BLaER1 (cell line): Measurements from ENCODE around the gene TDRD1.

Source experiments
- H3K27ac ChIP-seq: shearing (Covaris generic); formaldehyde crosslinking; 2 replicates; pipeline ENCODE4 v1.8.1; 2022
- H3K27me3 ChIP-seq: shearing (Covaris generic); formaldehyde crosslinking; 2 replicates; pipeline ENCODE4 v1.8.1; 2022
- H3K36me3 ChIP-seq: shearing (Covaris generic); formaldehyde crosslinking; 2 replicates; pipeline ENCODE4 v1.8.1; 2022
- H3K4me1 ChIP-seq: shearing (Covaris generic); formaldehyde crosslinking; 2 replicates; pipeline ENCODE4 v1.8.1; 2022
- H3K4me2 ChIP-seq: shearing (Covaris generic); formaldehyde crosslinking; 2 replicates; pipeline ENCODE4 v1.8.1; 2022
- H3K4me3 ChIP-seq: shearing (Covaris generic); formaldehyde crosslinking; 2 replicates; pipeline ENCODE4 v1.8.1; 2022
- H3K9ac ChIP-seq: shearing (Covaris generic); formaldehyde crosslinking; 2 replicates; pipeline ENCODE4 v1.8.1; 2022
- H3K9me3 ChIP-seq: shearing (Covaris generic); formaldehyde crosslinking; 2 replicates; pipeline ENCODE4 v1.8.1; 2022
- H4K20me1 ChIP-seq: shearing (Covaris generic); formaldehyde crosslinking; 2 replicates; pipeline ENCODE4 v1.8.1; 2022
- Cebpa-rat ChIP-seq: shearing (Covaris generic); IDR thresholded peaks from 2 replicates; pipeline ENCODE4 v1.8.1; 2022

The TDRD1 gene

GRCh38 chr10:114157912-114158311 lies 21.2 kb upstream of the TDRD1 start:
- Histone ChIP-seq H3K4me1 (no peaks in the 10 kb centered on the region), H4K20me1 (peaks cover 8% of the 10 kb centered on the region; the same call in 1 of the 2 replicates), H3K27me3 (no peaks in the 10 kb centered on the region), H3K4me3 (no peak overlapping the region), H3K9ac (no peak overlapping the region), H3K4me2 (no peak overlapping the region), H3K9me3 (no peaks in the 10 kb centered on the region; the same call in 1 of the 2 replicates), H3K27ac (no peak overlapping the region), H3K36me3 (peaks cover 41% of the 10 kb centered on the region)
- TF ChIP-seq Cebpa-rat, result no peak

- Histone ChIP-seq H3K4me1 (no peaks in the 10 kb centered on the region), H3K9ac (no peak overlapping the region), H3K36me3 (peaks cover 27% of the 10 kb centered on the region), H3K9me3 (peaks cover 9% of the 10 kb centered on the region), H3K27ac (no peak overlapping the region), H4K20me1 (peaks cover 24% of the 10 kb centered on the region; the same call in 1 of the 2 replicates), H3K27me3 (no peaks in the 10 kb centered on the region), H3K4me3 (no peak overlapping the region), H3K4me2 (no peak overlapping the region)
- TF ChIP-seq Cebpa-rat, result no peak
Measured at GRCh38 chr10:114163062-114163461, 16.1 kb upstream of the TDRD1 start.

- Histone ChIP-seq H3K4me2 (no peak overlapping the region), H3K27ac (no peak overlapping the region), H3K4me1 (no peaks in the 10 kb centered on the region), H3K27me3 (no peaks in the 10 kb centered on the region), H3K4me3 (no peak overlapping the region), H3K9ac (no peak overlapping the region), H4K20me1 (peaks cover 17% of the 10 kb centered on the region; the same call in 1 of the 2 replicates), H3K36me3 (peaks cover 31% of the 10 kb centered on the region), H3K9me3 (peaks cover 25% of the 10 kb centered on the region)
- TF ChIP-seq Cebpa-rat, result no peak
Measured at GRCh38 chr10:114166043-114166442, 13.1 kb upstream of the TDRD1 start.

GRCh38 chr10:114166494-114166893 lies 12.7 kb upstream of the TDRD1 start:
- peaks cover 25% of the 10 kb centered on the region for H3K9me3 ChIP-seq
- no peaks in the 10 kb centered on the region for H3K27me3 ChIP-seq
- H3K4me1 ChIP-seq, result no peaks in the 10 kb centered on the region
- TF ChIP-seq Cebpa-rat, result no peak
- H3K9ac ChIP-seq, result no peak overlapping the region
- H3K4me3 ChIP-seq, result no peak overlapping the region
- H3K27ac ChIP-seq, result no peak overlapping the region
- no peak overlapping the region for H3K4me2 ChIP-seq
- H4K20me1 ChIP-seq, result peaks cover 17% of the 10 kb centered on the region; the same call in 1 of the 2 replicates
- peaks cover 31% of the 10 kb centered on the region for H3K36me3 ChIP-seq

- no peak for TF ChIP-seq Cebpa-rat
- Histone ChIP-seq H3K36me3 (peaks cover 28% of the 10 kb centered on the region), H3K4me1 (peaks cover 11% of the 10 kb centered on the region), H3K4me2 (no peak overlapping the region), H4K20me1 (peaks cover 26% of the 10 kb centered on the region; the same call in 1 of the 2 replicates), H3K27ac (no peak overlapping the region), H3K9ac (no peak overlapping the region), H3K27me3 (no peaks in the 10 kb centered on the region), H3K9me3 (peaks cover 25% of the 10 kb centered on the region), H3K4me3 (no peak overlapping the region)
Measured at GRCh38 chr10:114167985-114168384, 11.2 kb upstream of the TDRD1 start.

- Histone ChIP-seq H3K27me3 (no peaks in the 10 kb centered on the region), H4K20me1 (peaks cover 23% of the 10 kb centered on the region; the same call in 1 of the 2 replicates), H3K27ac (no peak overlapping the region), H3K4me2 (no peak overlapping the region), H3K9ac (no peak overlapping the region), H3K9me3 (peaks cover 25% of the 10 kb centered on the region), H3K4me1 (peaks cover 14% of the 10 kb centered on the region), H3K36me3 (peaks cover 27% of the 10 kb centered on the region), H3K4me3 (no peak overlapping the region)
- no peak for TF ChIP-seq Cebpa-rat
Measured at GRCh38 chr10:114168450-114169009, 10.6 kb upstream of the TDRD1 start.

GRCh38 chr10:114172216-114172615 lies 6.9 kb upstream of the TDRD1 start:
- Histone ChIP-seq H4K20me1 (peaks cover 11% of the 10 kb centered on the region; the same call in 1 of the 2 replicates), H3K4me2 (peak overlapping the region; percentile 90), H3K9ac (no peak overlapping the region), H3K9me3 (peaks cover 25% of the 10 kb centered on the region), H3K36me3 (peaks cover 20% of the 10 kb centered on the region), H3K27ac (no peak overlapping the region), H3K4me3 (0 out of 2 replicates have a peak overlapping the region, but pooled peaks have one; percentile 80), H3K27me3 (no peaks in the 10 kb centered on the region), H3K4me1 (peaks cover 24% of the 10 kb centered on the region)
- no peak for TF ChIP-seq Cebpa-rat

GRCh38 chr10:114172776-114173602 lies 6.2 kb upstream of the TDRD1 start:
- H3K4me2 ChIP-seq, result peak overlapping the region; percentile 90
- no peaks in the 10 kb centered on the region for H3K27me3 ChIP-seq
- peaks cover 13% of the 10 kb centered on the region for H3K36me3 ChIP-seq
- H3K9me3 ChIP-seq, result peaks cover 17% of the 10 kb centered on the region
- H4K20me1 ChIP-seq, result 0 out of 2 replicates have a peak, but pooled peaks cover 9% of the 10 kb centered on the region
- peak overlapping the region; percentile 83 for H3K27ac ChIP-seq
- H3K4me1 ChIP-seq, result peaks cover 24% of the 10 kb centered on the region
- peak overlapping the region; percentile 80 for H3K4me3 ChIP-seq
- peak overlapping the region; percentile 83 for H3K9ac ChIP-seq
- TF ChIP-seq Cebpa-rat, result no peak

- H3K27ac ChIP-seq, result peak overlapping the region; percentile 83
- H4K20me1 ChIP-seq, result 0 out of 2 replicates have a peak, but pooled peaks cover 9% of the 10 kb centered on the region
Measured at GRCh38 chr10:114173603-114173920, 5.6 kb upstream of the TDRD1 start.

More at GRCh38 chr10:114173603-114173920, 5.6 kb upstream of the TDRD1 start:
- H3K9ac ChIP-seq, result peak overlapping the region; percentile 83
- H3K36me3 ChIP-seq, result peaks cover 7% of the 10 kb centered on the region
- peak overlapping the region; percentile 90 for H3K4me2 ChIP-seq
- peak overlapping the region; percentile 80 for H3K4me3 ChIP-seq
- no peaks in the 10 kb centered on the region for H3K27me3 ChIP-seq
- peaks cover 11% of the 10 kb centered on the region for H3K9me3 ChIP-seq
- H3K4me1 ChIP-seq, result peaks cover 24% of the 10 kb centered on the region
- TF ChIP-seq Cebpa-rat, result no peak
